Activated CD8-positive, alpha-beta memory T cell treated with anti-CD3 and anti-CD28 coated beads, Interleukin-2, amount 50 U/mL, for 24 hours (primary cell): Measurements from ENCODE around the gene SLC6A4.

Experiments used
- DNase-seq: peaks from one replicate; pipeline ENCODE4 v3.0.0-alpha.2; 2020; ENCODE audit errors: extremely low read depth

SLC6A4 gene

GRCh38 chr17:30235386-30236296 is at the start of gene SLC6A4:
SLC6A4 (minus strand) TSS chr17:30235697; CDS start chr17:30221958, 13,739 bp downstream.
- no peak for DNase-seq

DNA sequence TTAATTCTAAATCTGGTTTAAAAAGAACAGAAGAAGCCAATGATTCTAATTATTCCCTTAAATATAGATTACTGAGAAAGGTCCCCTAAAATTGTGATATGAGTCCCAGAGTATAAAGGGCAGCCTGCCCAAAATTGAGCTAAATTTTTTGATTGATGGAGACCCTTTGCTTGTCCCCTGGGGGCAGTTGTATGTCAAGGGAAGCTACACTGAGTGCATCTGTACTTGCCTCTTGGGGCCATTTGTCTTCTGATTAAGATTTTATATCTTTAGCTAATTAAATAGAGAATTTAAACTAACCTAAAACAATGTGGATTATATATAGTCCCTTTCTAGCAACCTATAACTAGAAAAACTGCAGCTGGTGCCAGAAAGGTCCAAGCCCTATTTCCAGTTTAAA is 43.7 kb upstream of the SLC6A4 start:
- no peak for DNase-seq

GRCh38 chr17:30278032-30278431 is 42.5 kb upstream of the SLC6A4 start:
- no peak for DNase-seq

- DNase-seq: no peak
Observed at GRCh38 chr17:30275911-30276310, 40.4 kb upstream of the SLC6A4 start.

DNA sequence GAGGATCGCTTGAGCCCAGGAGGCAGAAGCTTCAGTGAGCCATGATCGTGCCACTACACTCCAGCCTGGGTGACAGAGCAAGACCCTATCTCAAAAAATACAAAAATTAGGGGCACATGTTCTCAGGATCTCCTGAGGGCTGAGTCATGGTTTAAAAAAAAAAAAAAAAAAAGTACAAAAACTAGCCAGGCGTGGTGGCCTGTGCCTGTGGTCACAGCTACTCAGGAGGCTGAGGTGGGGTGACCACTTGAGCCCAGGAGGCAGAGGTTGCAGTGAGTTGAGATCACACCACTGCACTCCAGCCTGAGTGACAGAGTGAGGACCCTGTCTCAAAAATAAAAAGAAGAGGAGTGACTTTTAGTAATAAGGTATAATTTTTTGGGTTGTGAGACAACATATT is 39.4 kb upstream of the SLC6A4 start:
- DNase-seq: no peak

GRCh38 chr17:30273373-30273772 is 37.9 kb upstream of the SLC6A4 start:
- DNase-seq: no peak

DNA sequence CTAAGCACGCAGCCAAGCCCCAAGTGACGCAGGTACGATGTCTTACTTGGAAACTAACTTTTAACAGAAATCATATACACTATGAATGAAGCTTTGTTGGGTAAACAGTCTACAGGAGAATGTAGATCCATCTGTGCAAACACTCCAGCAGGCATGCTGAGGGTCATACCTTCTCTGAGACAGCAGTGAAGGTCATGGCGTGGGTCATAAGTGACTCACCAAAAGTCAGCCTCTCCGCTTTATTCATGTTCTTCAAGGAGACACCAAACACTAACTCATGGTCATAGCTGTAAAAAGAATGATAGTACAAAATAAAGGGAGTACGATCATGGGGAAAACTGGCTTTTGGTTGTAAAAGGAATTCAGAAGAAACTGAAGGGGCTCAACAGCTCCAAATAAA is 35.6 kb upstream of the SLC6A4 start:
- DNase-seq: no peak

DNA sequence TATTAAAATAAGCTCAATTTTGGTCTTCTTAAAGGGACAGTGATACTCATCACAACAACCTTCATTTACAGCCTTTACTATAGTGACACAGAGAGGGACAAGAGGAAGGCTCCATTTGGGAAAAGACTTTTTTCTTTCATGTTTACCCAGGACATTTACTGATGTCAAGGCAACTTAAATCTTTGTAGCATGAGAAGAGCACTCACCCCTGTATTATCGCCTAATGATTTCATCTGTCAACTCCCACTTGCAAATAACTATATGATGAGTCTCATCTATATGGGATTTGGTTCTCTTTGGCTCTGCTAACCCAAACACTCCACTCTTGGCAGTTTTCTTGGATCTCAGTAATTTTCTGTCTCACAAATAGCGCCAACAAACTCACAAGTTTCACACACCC is 32.1 kb upstream of the SLC6A4 start:
- DNase-seq: no peak

- DNase-seq: no peak
Observed at GRCh38 chr17:30263552-30264333, 28.2 kb upstream of the SLC6A4 start.

- no peak for DNase-seq
Observed at GRCh38 chr17:30256756-30257506, 21.4 kb upstream of the SLC6A4 start.

GRCh38 chr17:30254150-30254549 is 18.7 kb upstream of the SLC6A4 start:
- no peak for DNase-seq

- no peak for DNase-seq
Observed at GRCh38 chr17:30253312-30253711, 17.8 kb upstream of the SLC6A4 start.

- no peak for DNase-seq
Observed at GRCh38 chr17:30251931-30252330, 16.4 kb upstream of the SLC6A4 start.

DNA sequence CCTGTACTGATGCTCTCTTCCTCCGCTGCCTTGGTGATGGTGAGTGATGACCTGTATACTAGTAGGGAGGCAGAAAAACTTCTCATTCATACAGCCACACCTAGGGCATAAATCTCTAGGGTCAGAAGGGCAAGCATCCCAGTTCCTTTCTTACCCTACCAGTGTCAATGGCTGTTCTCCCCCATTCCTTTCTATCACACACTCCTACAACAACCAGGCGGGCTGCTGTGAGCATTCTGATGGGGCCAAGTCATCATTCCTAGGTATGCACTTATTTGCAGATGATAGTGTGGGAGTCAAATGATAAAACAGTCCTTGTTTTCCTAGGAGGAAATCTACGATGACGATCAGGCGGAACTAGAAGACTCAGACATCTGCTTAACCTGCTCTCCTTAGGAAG is 14.0 kb upstream of the SLC6A4 start:
- DNase-seq: no peak

GRCh38 chr17:30248786-30249185 is 13.3 kb upstream of the SLC6A4 start:
- no peak for DNase-seq

DNA sequence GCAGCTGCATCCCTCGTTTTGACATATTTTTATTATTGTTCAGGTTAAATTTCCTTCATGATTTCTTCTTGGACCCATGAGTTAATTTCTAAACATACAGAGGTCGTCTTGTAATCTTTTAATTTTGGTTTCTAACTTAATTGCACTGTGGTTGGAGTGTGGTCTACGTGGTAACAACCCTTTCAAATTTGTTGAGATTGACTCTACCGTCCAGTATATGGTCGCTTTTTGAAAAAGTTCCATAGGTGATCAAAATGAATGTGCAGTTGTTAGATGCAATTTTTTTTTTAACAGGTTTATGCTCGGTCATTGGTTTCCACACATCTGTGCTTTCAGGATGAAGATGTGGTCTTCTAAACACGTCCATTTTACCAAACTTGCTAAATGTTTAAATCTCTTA is 11.0 kb upstream of the SLC6A4 start:
- no peak for DNase-seq

DNA sequence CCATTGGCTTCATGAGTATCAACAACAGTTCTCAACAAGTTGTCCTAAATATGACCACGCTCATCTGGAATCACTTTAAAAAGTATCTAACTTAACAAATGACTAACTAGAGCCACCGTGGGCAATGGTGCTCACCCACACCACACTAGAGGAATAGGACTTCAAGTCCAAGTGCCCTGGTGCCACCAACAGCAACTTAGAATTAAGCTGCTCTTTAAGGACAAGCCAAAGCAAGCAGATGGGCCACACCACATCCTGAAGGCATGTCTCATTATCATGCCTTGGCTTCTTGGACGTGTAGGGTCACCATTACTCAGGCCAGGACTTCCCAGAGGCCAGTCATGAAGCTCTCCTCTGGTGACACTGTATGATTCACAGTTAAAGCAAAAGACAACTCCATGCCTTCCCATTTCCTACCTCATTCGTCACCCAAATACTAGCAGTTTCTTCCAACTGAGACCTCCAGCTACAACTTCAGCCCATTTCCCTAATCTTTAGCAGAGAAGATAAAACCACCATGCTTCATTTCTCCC is 9.4 kb upstream of the SLC6A4 start:
- no peak for DNase-seq

DNA sequence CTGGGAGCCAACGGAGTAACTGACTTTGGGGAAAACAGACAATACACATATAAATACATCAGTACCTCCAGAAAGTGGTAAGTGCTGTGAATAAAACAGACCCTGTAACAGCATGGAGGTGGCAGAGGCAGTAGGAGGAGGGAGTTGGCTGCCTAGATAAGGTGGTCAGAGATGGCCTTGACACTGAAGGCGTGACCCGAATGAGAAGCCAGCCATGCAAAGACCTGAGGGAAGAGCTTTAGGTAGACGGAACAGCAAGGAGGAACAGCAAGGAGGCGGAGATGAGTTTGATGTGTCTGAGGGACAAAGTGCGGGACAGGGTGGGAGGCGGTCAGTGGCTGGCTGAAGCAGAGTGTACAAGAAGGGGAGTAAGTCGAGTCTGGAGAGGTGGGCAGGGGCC is 8.1 kb upstream of the SLC6A4 start:
- DNase-seq: no peak

DNA sequence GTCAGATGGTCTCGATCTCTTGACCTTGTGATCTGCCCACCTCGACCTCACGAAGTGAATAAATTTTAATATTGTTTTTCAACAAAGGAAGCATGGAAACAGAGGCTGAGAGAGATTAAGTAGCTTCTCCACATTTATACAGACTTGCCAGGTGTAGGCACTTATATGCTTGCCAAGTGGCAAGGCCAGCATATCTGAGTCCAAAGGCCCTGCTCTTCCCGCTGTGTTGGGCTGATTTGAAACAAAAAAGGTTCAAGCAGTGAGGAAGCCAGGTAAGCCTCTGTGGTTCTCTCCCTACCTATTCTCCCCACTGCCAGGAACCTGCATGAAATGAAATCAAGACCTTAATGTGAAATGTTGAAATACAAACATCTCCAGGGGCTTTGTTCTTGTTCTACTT is 7.5 kb upstream of the SLC6A4 start:
- no peak for DNase-seq

DNA sequence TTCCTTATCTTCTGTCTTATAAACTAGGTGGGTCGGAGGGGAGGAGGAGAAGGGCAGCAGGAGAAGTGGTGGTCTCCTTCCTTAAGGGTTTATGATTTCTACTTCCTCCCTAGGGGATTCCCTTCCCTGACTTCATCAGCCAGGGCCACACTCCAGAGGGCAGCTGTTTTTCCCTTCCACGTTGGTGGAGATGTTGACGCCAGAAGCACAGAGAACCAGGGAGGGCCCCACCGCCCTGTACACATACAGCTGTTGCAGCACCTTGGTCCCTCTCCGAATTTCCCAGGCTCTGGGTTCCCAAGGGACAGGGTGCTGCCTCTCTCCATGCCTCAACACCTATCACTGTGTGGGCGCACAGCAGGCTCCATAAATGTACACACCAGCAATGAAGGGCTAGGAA is 5.6 kb upstream of the SLC6A4 start:
- DNase-seq: no peak

DNA sequence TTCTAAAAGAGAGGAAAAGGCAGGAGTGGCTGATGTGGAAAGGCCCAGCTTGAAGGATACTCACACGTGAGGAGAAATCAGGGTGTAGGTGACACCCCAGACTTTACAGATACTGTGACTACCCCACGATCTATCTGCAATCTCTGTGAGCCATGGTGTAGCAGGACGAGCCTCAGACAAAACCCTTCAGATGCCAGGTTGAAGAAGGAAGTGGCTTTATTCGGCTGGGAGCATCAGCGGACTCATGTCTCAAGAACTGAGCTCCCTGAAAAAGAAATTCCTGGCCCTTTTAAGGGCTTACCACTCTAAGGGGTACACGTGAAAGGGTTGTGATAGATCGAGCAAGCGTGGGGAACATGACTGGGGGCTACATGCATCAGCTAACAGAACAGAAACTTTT is 4.7 kb upstream of the SLC6A4 start:
- DNase-seq: no peak

DNA sequence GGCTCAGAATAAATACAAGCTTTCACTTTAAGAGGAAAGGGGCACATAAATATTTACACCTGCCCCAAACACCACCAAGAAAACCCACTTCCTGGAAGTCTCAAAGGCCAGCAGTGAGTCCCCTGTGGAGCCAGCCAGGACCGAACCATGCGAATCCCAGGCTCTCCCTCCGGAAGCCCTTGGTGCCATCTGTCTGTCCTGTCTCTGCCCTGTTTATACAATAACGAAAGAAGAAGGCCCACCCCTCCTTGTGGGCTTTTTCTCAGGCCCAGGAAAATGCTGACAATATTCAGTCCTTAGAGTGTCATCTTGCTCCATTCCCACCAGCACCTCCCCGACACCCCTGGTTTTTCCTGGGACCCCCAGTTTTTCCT is 3.6 kb upstream of the SLC6A4 start:
- DNase-seq: no peak
